Measurements from ENCODE around the gene MPDZ. TPM values are rescaled to one million over a fixed set of nuclear protein-coding genes. Genes with fewer than 3 reads are reported as not detected.

Gene MPDZ
- total RNA-seq, 1 experiment from 2014 or later = 16.6 TPM

DNA sequence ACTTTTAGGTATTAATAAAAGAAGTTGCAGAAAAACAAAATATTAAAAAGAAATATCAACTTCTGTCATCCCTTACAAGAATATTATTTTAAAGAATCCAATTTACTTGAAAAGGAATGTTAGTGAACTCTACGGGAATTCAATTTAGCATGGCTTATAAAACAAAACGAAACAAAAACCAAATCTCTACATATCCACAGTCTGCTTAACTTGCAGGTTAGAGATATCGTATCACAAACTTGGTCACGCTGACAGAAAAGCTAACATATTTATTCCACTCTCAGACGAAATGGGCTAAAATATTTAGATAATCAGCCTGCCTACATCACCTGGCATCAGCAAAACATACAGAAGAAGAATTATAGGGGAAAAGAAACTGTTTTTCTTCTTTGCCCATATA, 92.7 kb downstream of the MPDZ start:
- no peak for DNase-seq (ENCODE audit: low read depth, low spot score)
- no peaks in the 10 kb centered on the region; the same call in 1 of the 2 replicates for H3K36me3 ChIP-seq (ENCODE audit: control insufficient read depth, insufficient read depth, low read length)
- intact Hi-C loops (cut with micrococcal nuclease; ENCODE audit: unreplicated experiment) (no loop called here), in situ Hi-C loops (cut with HindIII; ENCODE audit: low pct_unique_long_range_greater_than_20kb, low sequenced_read_pairs) (no loop called here)
- POLR2A ChIA-PET = no interaction called here
- H3K4me3 ChIP-seq (ENCODE audit: low read depth in 2 of 2, low read length in 2 of 2) = no peak overlapping the region
- H3K27ac ChIP-seq (ENCODE audit: low read length) = no peak overlapping the region
- TF ChIP-seq SIN3A (IDR thresholded peaks at IDR 0.05; ENCODE audit: borderline replicate concordance, insufficient read depth, low read depth, low read length) (no peak), TCF7L2 (IDR thresholded peaks at IDR 0.05; ENCODE audit: low read depth, low read length) (no peak), POLR2AphosphoS5 (IDR thresholded peaks at IDR 0.05; ENCODE audit: low read depth, low read length) (no peak)
- TF ChIP-seq, protein P1, sequence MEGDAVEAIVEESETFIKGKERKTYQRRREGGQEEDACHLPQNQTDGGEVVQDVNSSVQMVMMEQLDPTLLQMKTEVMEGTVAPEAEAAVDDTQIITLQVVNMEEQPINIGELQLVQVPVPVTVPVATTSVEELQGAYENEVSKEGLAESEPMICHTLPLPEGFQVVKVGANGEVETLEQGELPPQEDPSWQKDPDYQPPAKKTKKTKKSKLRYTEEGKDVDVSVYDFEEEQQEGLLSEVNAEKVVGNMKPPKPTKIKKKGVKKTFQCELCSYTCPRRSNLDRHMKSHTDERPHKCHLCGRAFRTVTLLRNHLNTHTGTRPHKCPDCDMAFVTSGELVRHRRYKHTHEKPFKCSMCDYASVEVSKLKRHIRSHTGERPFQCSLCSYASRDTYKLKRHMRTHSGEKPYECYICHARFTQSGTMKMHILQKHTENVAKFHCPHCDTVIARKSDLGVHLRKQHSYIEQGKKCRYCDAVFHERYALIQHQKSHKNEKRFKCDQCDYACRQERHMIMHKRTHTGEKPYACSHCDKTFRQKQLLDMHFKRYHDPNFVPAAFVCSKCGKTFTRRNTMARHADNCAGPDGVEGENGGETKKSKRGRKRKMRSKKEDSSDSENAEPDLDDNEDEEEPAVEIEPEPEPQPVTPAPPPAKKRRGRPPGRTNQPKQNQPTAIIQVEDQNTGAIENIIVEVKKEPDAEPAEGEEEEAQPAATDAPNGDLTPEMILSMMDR (IDR thresholded peaks at IDR 0.05) = no peak
- H3K27me3 ChIP-seq (ENCODE audit: control insufficient read depth, insufficient read depth, low read length) = no peaks in the 10 kb centered on the region
- H3K9me3 ChIP-seq (ENCODE audit: control insufficient read depth, insufficient read depth, low read depth, low read length) = no peaks in the 10 kb centered on the region
- no peaks in the 10 kb centered on the region for H3K4me1 ChIP-seq (ENCODE audit: control insufficient read depth, insufficient read depth, low read length)
- CTCF ChIA-PET = no interaction called here
- no peak for ATAC-seq
- no TSS peak for BruUV-seq (replicated peaks)

GRCh38 chr9:13186091-13186490, 93.4 kb downstream of the MPDZ start:
- Histone ChIP-seq H3K27me3 (ENCODE audit: control insufficient read depth, insufficient read depth, low read length) (no peaks in the 10 kb centered on the region), H3K9me3 (ENCODE audit: control insufficient read depth, insufficient read depth, low read depth, low read length) (no peaks in the 10 kb centered on the region), H3K4me3 (ENCODE audit: low read depth in 2 of 2, low read length in 2 of 2) (no peak overlapping the region), H3K27ac (ENCODE audit: low read length) (no peak overlapping the region), H3K4me1 (ENCODE audit: control insufficient read depth, insufficient read depth, low read length) (no peaks in the 10 kb centered on the region), H3K36me3 (ENCODE audit: control insufficient read depth, insufficient read depth, low read length) (no peaks in the 10 kb centered on the region; the same call in 1 of the 2 replicates)
- no peak for DNase-seq (ENCODE audit: low read depth, low spot score)
- CTCF ChIA-PET = no interaction called here
- TF ChIP-seq POLR2AphosphoS5 (IDR thresholded peaks at IDR 0.05; ENCODE audit: low read depth, low read length) (no peak), SIN3A (IDR thresholded peaks at IDR 0.05; ENCODE audit: borderline replicate concordance, insufficient read depth, low read depth, low read length) (no peak)
- TF ChIP-seq, protein P1 (IDR thresholded peaks at IDR 0.05) = no peak
- TF ChIP-seq, protein P2, sequence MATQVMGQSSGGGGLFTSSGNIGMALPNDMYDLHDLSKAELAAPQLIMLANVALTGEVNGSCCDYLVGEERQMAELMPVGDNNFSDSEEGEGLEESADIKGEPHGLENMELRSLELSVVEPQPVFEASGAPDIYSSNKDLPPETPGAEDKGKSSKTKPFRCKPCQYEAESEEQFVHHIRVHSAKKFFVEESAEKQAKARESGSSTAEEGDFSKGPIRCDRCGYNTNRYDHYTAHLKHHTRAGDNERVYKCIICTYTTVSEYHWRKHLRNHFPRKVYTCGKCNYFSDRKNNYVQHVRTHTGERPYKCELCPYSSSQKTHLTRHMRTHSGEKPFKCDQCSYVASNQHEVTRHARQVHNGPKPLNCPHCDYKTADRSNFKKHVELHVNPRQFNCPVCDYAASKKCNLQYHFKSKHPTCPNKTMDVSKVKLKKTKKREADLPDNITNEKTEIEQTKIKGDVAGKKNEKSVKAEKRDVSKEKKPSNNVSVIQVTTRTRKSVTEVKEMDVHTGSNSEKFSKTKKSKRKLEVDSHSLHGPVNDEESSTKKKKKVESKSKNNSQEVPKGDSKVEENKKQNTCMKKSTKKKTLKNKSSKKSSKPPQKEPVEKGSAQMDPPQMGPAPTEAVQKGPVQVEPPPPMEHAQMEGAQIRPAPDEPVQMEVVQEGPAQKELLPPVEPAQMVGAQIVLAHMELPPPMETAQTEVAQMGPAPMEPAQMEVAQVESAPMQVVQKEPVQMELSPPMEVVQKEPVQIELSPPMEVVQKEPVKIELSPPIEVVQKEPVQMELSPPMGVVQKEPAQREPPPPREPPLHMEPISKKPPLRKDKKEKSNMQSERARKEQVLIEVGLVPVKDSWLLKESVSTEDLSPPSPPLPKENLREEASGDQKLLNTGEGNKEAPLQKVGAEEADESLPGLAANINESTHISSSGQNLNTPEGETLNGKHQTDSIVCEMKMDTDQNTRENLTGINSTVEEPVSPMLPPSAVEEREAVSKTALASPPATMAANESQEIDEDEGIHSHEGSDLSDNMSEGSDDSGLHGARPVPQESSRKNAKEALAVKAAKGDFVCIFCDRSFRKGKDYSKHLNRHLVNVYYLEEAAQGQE (IDR thresholded peaks at IDR 0.05; ENCODE audit: insufficient read depth in 1 of 2, low read depth in 2 of 2, low read length in 1 of 2) = no peak
- no peak for ATAC-seq
- intact Hi-C loops (cut with micrococcal nuclease; ENCODE audit: unreplicated experiment) (no loop called here), in situ Hi-C loops (cut with HindIII; ENCODE audit: low pct_unique_long_range_greater_than_20kb, low sequenced_read_pairs) (no loop called here)
- POLR2A ChIA-PET = no interaction called here
- BruUV-seq (replicated peaks) = no TSS peak
